Superior temporal gyrus (tissue), 1 donor: ENCODE results near the gene PKHD1.

Experiments used
- DNase-seq: peaks from one replicate; pipeline ENCODE4 v3.0.0-alpha.2; 2016; ENCODE audit errors: extremely low spot score

The PKHD1 gene

DNA sequence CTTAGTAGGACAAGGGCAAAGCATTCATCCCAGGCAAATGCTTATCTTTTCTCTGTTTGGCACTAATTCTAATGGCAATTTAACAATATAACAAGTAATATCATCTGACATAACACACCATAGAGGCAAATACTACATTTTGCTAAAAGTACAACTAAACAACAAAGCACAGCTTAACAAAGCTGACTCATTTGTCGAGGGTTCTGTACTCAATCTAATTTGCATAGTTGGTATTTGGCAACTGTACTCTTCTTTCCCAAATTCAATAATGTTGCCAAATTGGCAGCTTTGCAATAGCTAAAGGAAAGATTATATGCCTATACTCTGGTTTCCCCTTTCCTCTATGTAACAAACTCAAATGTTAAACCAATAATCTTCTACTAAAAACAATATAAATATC is 461.0 kb downstream of the PKHD1 start:
- DNase-seq = no peak

GRCh38 chr6:51625566-51625965 is 461.8 kb downstream of the PKHD1 start:
- no peak for DNase-seq

DNA sequence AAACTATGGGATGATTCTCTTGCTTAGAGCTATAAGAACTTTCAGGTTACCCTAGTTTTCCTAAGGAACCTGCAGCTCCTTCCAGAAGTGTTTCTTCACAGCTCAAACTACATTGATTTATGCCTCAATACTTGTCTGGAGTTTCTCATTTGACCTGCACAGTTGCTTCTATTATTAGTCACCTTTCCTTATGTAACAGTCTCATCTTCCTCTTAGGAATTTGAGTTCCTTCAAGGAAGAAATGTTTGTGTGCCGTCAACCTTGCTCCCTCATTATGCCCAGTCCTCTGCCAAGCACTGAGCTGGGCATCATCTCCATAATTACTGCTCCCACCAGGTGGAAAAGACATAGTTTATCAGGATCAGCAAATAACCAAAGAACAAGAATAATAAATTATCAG is 466.4 kb downstream of the PKHD1 start:
- no peak for DNase-seq

GRCh38 chr6:51619042-51619799 is 468.2 kb downstream of the PKHD1 start:
- no peak for DNase-seq

GRCh38 chr6:51618563-51618962 is 468.9 kb downstream of the PKHD1 start:
- no peak for DNase-seq

DNA sequence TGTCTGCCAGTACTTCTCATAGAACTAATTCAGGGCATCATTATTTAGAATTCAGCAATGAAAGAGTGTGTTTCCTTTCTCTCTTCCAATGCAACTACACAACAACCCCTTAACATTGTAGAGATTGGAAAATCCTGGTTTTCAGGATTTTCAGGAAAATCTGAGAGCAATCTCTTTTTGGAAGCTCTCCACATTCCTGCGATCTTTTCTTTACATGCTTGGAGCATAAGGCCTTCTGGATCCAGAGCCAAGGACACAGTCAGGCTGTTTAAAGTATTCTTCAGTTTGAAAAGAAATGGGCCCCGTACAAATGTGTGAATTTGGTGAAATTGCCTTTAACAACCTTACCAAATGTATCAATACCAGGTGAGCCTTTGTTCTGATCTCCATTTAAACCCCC is 469.7 kb downstream of the PKHD1 start:
- DNase-seq = no peak

DNA sequence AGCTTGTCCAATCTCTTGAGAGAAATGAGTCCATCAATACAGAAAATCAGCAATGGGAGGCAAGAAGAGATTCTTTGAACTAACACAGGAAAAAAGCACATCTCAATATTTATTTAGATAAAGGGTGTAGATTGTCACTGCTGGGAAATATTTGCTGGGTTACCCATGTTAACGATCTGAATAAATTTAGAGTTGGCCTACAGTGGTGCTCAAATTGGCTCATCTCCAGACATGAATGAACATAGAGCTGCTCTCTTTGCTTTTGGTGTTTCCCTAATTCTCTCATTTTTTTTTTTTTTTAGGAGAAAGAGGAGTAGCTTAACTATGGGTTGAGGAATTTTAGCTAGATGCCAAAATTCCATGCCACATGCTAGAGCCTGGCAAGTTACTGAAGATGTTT is 471.2 kb downstream of the PKHD1 start:
- no peak for DNase-seq

DNA sequence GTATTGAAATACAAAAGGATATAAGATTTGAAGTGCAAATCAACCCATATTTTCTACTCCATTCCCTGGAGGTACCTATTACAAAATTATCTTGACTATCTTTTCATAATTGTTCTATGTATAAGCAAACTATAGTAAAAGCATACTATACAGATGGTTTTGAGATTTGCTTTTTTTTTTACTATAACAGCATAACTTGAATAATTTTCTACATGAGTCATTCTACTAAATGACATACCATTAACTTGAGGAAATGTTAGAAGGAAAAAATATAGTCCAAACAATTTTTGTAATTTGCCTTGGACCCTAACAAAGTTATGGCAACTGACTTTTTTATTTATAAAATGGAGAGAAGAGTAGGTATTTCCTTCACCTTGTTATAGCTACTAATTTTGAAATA is 472.7 kb downstream of the PKHD1 start:
- no peak for DNase-seq

GRCh38 chr6:51613558-51613957 is 473.9 kb downstream of the PKHD1 start:
- no peak for DNase-seq

GRCh38 chr6:51608932-51609331 is 478.5 kb downstream of the PKHD1 start:
- DNase-seq = no peak

- DNase-seq = no peak
These were observed 479.0 kb downstream of the PKHD1 start for GRCh38 chr6:51608383-51608782.

- DNase-seq = no peak
These were observed 486.9 kb downstream of the PKHD1 start for GRCh38 chr6:51600514-51600913.

- no peak for DNase-seq
These were observed 489.2 kb downstream of the PKHD1 start for GRCh38 chr6:51598171-51598570.

- DNase-seq = no peak
These were observed 492.4 kb downstream of the PKHD1 start for GRCh38 chr6:51594981-51595380.

DNA sequence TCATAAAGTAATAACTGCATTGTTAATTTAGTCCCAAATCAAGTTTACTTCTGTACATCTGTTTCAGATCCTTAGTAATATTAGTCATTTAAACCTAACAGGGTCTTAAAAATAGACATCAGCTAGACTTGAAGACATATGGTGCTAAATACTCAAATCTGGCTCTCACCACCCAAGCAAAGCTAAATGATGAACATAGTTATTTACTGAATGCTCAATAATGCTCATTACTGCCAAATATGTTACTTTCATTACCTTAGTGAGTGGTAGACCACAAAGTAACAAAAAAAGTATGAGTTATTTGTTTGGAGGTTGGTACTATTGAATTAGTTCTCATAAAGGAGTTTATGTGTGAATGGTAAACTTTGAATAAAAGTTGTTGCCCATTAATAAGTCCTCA is 502.1 kb downstream of the PKHD1 start:
- no peak for DNase-seq

- DNase-seq = no peak
These were observed 503.2 kb downstream of the PKHD1 start for GRCh38 chr6:51584163-51584562.

DNA sequence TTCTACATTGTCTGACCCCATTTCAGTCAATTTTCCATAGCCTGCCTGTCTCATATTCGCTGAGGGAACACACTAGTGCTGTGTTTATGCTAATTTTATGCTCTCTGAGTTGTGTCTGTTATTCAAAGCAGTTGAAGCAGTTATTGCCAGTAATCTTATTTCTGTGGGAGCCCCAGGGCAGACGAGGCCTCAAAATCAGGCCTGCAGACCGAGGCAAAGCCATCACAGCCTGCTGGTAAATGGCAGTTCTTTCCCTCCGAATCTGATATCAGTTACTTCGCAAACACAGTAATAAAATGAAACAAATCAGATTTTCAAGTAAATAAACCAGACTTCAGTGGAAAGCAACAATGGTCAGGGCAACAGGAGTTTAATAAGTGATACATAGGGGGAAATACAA is 508.4 kb downstream of the PKHD1 start:
- no peak for DNase-seq

- DNase-seq = no peak
These were observed 509.1 kb downstream of the PKHD1 start for GRCh38 chr6:51578362-51578761.

DNA sequence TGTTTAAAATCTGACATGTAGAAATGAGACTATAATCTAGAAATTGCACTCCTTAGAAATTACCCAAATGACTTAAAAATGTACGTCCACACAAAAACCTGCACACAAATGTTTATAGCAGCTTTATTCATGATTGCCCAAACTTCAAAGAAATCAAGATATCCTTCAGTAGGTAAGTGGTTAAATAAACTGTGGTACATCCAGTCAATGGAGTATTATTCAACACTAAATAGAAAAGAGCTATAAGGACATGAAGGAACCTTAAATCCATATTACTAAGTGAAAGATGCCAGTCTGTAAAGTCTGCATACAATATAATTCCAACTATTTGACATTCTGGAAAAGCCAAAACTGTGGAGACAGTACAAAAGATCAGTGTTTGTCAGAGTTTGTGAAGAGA is 513.4 kb downstream of the PKHD1 start:
- no peak for DNase-seq

DNA sequence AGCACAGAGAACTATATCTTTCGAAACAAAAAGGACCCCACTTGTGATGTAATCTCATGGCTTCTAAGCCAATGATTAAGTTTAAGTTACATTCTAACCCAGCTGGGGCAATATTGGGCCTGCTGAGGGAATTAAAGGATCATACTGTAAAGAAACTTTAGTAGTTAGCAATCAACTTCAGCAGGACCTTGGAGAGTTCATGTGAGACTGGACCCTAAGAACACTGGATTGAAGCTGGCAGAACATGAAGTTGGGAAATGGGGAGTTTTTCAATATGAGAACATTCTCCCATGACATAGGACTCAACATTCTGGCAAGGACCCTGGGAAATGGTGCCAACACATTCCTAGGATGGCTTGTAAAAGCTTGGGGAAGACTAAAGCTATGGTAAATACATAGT is 516.2 kb downstream of the PKHD1 start:
- DNase-seq = no peak

GRCh38 chr6:51570168-51570921 is 517.1 kb downstream of the PKHD1 start:
- DNase-seq = no peak

DNA sequence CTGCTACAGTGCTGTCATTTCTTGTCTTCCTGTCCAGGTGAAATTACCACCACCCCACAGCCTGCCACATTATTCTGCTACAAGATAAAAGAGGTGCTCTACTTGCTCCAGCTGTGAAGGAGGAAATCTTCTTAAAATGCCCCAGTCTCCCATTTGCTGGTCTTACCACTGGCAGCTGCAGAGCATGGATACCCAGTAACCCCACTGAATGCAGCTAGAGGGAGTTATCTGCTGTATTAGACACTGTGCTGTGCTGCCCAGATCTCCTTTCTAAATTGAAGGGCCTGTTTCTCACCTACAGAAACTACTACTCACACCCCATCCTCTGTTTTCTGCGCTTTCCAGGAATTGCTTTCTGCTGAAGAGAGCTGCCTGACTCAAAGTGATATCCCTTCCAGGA is 517.8 kb downstream of the PKHD1 start:
- no peak for DNase-seq

DNA sequence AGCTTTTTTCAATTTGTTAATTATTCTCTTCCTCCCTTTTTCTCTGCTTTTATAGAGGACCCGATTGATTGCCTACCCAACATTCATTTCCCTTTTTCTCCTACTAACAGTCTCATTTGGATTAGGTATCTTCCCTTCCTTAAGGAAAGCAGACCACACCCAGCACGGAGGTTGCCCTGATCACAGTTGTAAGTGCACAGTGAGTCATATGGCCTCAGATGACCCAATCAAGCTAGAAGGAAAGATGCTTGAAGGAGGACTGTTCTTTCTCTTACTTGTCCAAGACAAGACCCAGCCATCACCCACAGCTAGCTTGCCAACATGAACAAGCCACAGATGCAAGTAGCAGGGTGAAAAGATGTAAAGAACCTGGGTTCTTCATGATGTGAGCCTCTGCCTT is 518.6 kb downstream of the PKHD1 start:
- no peak for DNase-seq
